ENCODE results near the gene MMP11.

Gene MMP11

GRCh38 chr22:23833017-23833751 lies 60.5 kb downstream of the MMP11 start:
- no peak for DNase-seq
